ENCODE results near the gene UBR2.
"Not testable (repeated sequence)": the region's sequence is repeated elsewhere in the genome, so short reads cannot be mapped to it uniquely, and the experiment has no call there.

UBR2 gene

DNA sequence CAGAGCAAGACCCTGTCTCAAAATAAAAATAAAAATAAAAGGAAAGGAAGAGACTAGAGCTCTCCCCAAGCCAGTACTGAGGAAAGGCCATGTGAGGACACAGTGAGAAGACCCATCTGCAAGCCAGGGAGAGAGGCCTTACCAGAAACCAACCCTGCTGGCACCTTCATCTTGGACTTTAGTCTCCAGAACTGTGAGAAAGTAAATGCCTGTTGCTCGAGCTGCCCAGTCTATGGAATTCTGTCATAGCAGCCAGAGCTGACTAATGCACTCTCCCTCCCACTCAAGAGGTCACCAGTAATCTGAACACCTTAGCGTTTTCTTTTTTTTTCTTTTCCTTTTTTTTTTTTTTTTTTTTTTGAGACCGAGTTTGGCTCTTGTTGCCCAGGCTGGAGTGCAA, 165.9 kb downstream of the UBR2 start:
- no peak for FAIRE-seq

GRCh38 chr6:42733867-42734481, 170.1 kb downstream of the UBR2 start:
- FAIRE-seq: not testable (repeated sequence)

- FAIRE-seq: no peak
These were observed 172.1 kb downstream of the UBR2 start for GRCh38 chr6:42735976-42736375.

DNA sequence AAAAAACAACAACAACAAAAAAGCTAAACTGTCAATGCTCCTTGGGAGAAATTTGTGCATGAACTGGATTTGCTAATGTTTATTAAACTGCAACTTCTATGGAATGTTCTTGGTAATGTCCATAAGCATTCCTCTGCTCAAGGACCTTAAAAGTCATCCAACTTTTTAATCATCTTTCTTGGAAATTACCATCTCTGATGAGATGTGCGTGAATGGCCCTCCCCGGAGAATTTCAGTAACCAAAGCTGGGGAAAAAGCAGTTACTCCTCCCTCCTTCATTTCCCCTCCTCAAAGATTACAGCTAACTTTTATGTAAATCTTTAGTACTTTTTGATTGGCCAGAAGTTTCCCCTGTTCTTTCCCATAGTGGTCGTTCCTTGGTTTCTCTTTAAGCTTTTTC, 176.9 kb downstream of the UBR2 start:
- FAIRE-seq: no peak

GRCh38 chr6:42742116-42742894, 178.5 kb downstream of the UBR2 start:
- FAIRE-seq: no peak
